Activated CD4-positive, CD25-positive, alpha-beta regulatory T cell treated with anti-CD3 and anti-CD28 coated beads, Interleukin-2, amount 50 U/mL, for 16 hours (primary cell): ENCODE data around the gene SPATA31D3.
"Not testable (repeated sequence)": the region's sequence is repeated elsewhere in the genome, so short reads cannot be mapped to it uniquely, and the experiment has no call there.

ENCODE experiments used
- DNase-seq: peaks from one replicate; pipeline ENCODE4 v3.0.0-alpha.2; 2020; ENCODE audit warnings: low read depth, low spot score

The SPATA31D3 gene

GRCh38 chr9:81979196-81979595, 35.9 kb downstream of the SPATA31D3 start:
- DNase-seq: no peak

- DNase-seq: no peak
These were observed 37.3 kb downstream of the SPATA31D3 start for GRCh38 chr9:81980568-81980967.

- no peak for DNase-seq
These were observed 38.6 kb downstream of the SPATA31D3 start for GRCh38 chr9:81981883-81982282.

GRCh38 chr9:81984928-81985327, 41.6 kb downstream of the SPATA31D3 start:
- DNase-seq: no peak

GRCh38 chr9:81986051-81986450, 42.8 kb downstream of the SPATA31D3 start:
- no peak for DNase-seq

- not testable (repeated sequence) for DNase-seq
These were observed 45.2 kb downstream of the SPATA31D3 start, which contains the start of gene SPATA31D1 for GRCh38 chr9:81988472-81988871. TSS of gene SPATA31D1 (plus strand) at chr9:81988772. CDS start at chr9:81988819, 47 bp downstream.

GRCh38 chr9:81989700-81990099, 46.4 kb downstream of the SPATA31D3 start:
- DNase-seq: no peak

GRCh38 chr9:81993656-81994055, 50.4 kb downstream of the SPATA31D3 start:
- DNase-seq: no peak
